IPS DF 19.7 (cell line): Measurements from ENCODE around the gene LCE1E.

Source experiments
- DNase-seq: peaks from one replicate; pipeline ENCODE4 v3.0.0-alpha.2; 2013; ENCODE audit warnings: low read depth, low spot score

LCE1E gene

GRCh38 chr1:152786077-152786476, at the start of gene LCE1E:
TSS of gene LCE1E (plus strand) at chr1:152786257. CDS start at chr1:152787300, 1,043 bp downstream.
- DNase-seq: no peak

GRCh38 chr1:152737997-152738396, 48.1 kb upstream of the LCE1E start:
- DNase-seq: no peak

GRCh38 chr1:152739841-152740240, 46.2 kb upstream of the LCE1E start:
- DNase-seq: no peak

- DNase-seq: no peak
Measured at GRCh38 chr1:152741656-152742055, 44.4 kb upstream of the LCE1E start.

- DNase-seq: no peak
Measured at GRCh38 chr1:152743371-152744145, 42.5 kb upstream of the LCE1E start.

- no peak for DNase-seq
Measured at GRCh38 chr1:152745289-152745704, 40.8 kb upstream of the LCE1E start.

GRCh38 chr1:152745765-152746444, 40.2 kb upstream of the LCE1E start:
- DNase-seq: no peak

- DNase-seq: no peak
Measured at GRCh38 chr1:152747831-152748230, 38.2 kb upstream of the LCE1E start.

GRCh38 chr1:152752225-152752624, 33.8 kb upstream of the LCE1E start:
- no peak for DNase-seq

- DNase-seq: no peak
Measured at GRCh38 chr1:152753586-152753985, 32.5 kb upstream of the LCE1E start.

GRCh38 chr1:152756872-152757271, 29.2 kb upstream of the LCE1E start:
- no peak for DNase-seq

- no peak for DNase-seq
Measured at GRCh38 chr1:152757747-152758146, 28.3 kb upstream of the LCE1E start, which contains the start of gene KPRP. TSS of gene KPRP (plus strand) at chr1:152758025. CDS start at chr1:152759589, 1,564 bp downstream.

- DNase-seq: no peak
Measured at GRCh38 chr1:152758636-152759035, 27.4 kb upstream of the LCE1E start.

GRCh38 chr1:152759453-152760173, 26.4 kb upstream of the LCE1E start:
- DNase-seq: no peak

- no peak for DNase-seq
Measured at GRCh38 chr1:152760551-152761190, 25.4 kb upstream of the LCE1E start.

- no peak for DNase-seq
Measured at GRCh38 chr1:152761609-152762213, 24.3 kb upstream of the LCE1E start.

GRCh38 chr1:152768847-152769533, 17.1 kb upstream of the LCE1E start:
- no peak for DNase-seq

GRCh38 chr1:152770411-152770810, 15.6 kb upstream of the LCE1E start:
- no peak for DNase-seq

GRCh38 chr1:152774875-152775274, 11.2 kb upstream of the LCE1E start, which contains the start of gene LCE1F:
TSS of gene LCE1F (plus strand) at chr1:152775140. CDS start at chr1:152776372, 1,232 bp downstream.
- DNase-seq: no peak

- DNase-seq: no peak
Measured at GRCh38 chr1:152776361-152776760, 9.7 kb upstream of the LCE1E start.
